DOHH2 (cell line): Measurements from ENCODE around the gene CELF5.
"Not testable (repeated sequence)": the region's sequence is repeated elsewhere in the genome, so short reads cannot be mapped to it uniquely, and the experiment has no call there.

ENCODE experiments used
- H3F3A ChIP-seq: fragments of 200-600 bp; sonication (generic), shearing (Covaris generic); 2 replicates; pipeline ENCODE4 v1.6.0; 2016; ENCODE audit warnings: antibody characterized with exemption, mild to moderate bottlenecking; ENCODE audit not compliant: control insufficient read depth, insufficient read depth
- H3K27ac ChIP-seq: fragments of 200-600 bp; sonication (generic); 2 replicates; pipeline ENCODE4 v1.5.1; 2014; ENCODE audit warnings: low read depth, mild to moderate bottlenecking, low read length, moderate library complexity
- H3K27me3 ChIP-seq: fragments of 200-600 bp; sonication (generic); 2 replicates; pipeline ENCODE4 v1.6.1; 2014; ENCODE audit warnings: mild to moderate bottlenecking, low read length, mixed read lengths; ENCODE audit not compliant: control insufficient read depth
- H3K36me3 ChIP-seq: fragments of 200-600 bp; sonication (generic); 2 replicates; pipeline ENCODE4 v1.6.1; 2014; ENCODE audit warnings: mild to moderate bottlenecking, low read length, moderate library complexity, mixed read lengths; ENCODE audit not compliant: control insufficient read depth
- H3K4me1 ChIP-seq: fragments of 200-600 bp; sonication (generic); 2 replicates; pipeline ENCODE4 v1.6.1; 2014; ENCODE audit warnings: mild to moderate bottlenecking, low read length, mixed read lengths; ENCODE audit not compliant: control insufficient read depth
- H3K4me2 ChIP-seq: fragments of 200-600 bp; sonication (generic); 2 replicates; pipeline ENCODE4 v1.6.0; 2014; ENCODE audit warnings: mild to moderate bottlenecking, low read length, moderate library complexity
- H3K4me3 ChIP-seq: fragments of 200-600 bp; sonication (generic); 2 replicates; pipeline ENCODE4 v1.5.1; 2014; ENCODE audit warnings: mild to moderate bottlenecking, low read length, mixed read lengths
- H3K79me2 ChIP-seq: fragments of 200-600 bp; sonication (generic); 2 replicates; pipeline ENCODE4 v1.6.1; 2014; ENCODE audit warnings: mild to moderate bottlenecking, low read length, mixed read lengths; ENCODE audit not compliant: control insufficient read depth
- H3K9me2 ChIP-seq: fragments of 200-600 bp; sonication (generic); replicated peaks from 2 replicates; pipeline ENCODE4 v1.6.1; 2014; ENCODE audit warnings: mild to moderate bottlenecking, low read length, mixed read lengths; ENCODE audit not compliant: control insufficient read depth
- H3K9me3 ChIP-seq: fragments of 200-600 bp; sonication (generic); 2 replicates; pipeline ENCODE4 v1.6.1; 2014; ENCODE audit warnings: antibody characterized with exemption, low read length, mixed read lengths; ENCODE audit not compliant: control insufficient read depth, insufficient read depth
- H4K20me1 ChIP-seq: fragments of 200-600 bp; sonication (generic); 2 replicates; pipeline ENCODE4 v1.6.0; 2014; ENCODE audit warnings: low read depth, mild to moderate bottlenecking, antibody characterized with exemption, low read length, moderate library complexity; ENCODE audit not compliant: control insufficient read depth, insufficient read depth
- EZH2phosphoT487 ChIP-seq: fragments of 200-600 bp; sonication (generic); IDR thresholded peaks from 2 replicates; pipeline ENCODE4 v1.6.1; 2017; ENCODE audit warnings: borderline replicate concordance, mild to moderate bottlenecking, antibody characterized with exemption, low read length, moderate library complexity, mixed read lengths
- TF ChIP-seq, protein P1 (sequence below): fragments of 200-600 bp; sonication (generic); IDR thresholded peaks from one replicate; pipeline ENCODE4 v1.5.1; 2014; ENCODE audit warnings: antibody characterized with exemption, mild to moderate bottlenecking, low read depth, low read length; ENCODE audit not compliant: poor library complexity, severe bottlenecking

The CELF5 gene

DNA sequence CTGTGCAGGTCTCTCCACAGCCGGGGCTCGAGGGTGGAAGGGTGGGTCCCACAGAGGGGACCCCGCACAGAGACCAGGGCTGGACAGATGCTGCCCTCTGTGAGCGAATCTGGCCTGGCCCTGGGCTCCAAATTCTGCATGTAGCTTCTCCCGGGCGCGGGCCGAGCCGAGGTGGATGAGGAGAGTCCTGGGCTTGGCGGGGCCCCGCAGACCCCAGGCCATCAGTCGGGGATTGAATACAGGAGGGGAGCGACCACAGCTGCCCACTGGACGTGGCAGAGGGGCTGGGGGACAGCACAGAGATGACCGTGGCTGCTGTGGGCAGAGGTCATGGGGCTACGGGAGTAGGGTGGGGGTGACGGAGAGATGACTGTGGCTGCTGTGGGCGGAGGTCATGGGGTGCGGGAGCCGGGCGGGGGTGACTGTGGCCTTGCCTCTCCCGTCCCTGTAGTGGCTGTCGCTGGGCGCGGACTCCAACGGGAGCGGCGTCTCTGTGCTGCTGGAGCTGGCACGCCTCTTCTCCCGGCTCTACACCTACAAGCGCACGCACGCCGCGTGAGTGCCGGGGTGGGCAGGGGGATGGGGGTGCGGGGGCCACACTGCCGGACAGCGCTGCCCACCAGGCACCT lies 23.3 kb upstream of the CELF5 start:
- no peaks in the 10 kb centered on the region for H3F3A ChIP-seq
- H3K4me2 ChIP-seq, result no peak overlapping the region
- no peak overlapping the region for H3K27ac ChIP-seq
- TF ChIP-seq, protein P1, sequence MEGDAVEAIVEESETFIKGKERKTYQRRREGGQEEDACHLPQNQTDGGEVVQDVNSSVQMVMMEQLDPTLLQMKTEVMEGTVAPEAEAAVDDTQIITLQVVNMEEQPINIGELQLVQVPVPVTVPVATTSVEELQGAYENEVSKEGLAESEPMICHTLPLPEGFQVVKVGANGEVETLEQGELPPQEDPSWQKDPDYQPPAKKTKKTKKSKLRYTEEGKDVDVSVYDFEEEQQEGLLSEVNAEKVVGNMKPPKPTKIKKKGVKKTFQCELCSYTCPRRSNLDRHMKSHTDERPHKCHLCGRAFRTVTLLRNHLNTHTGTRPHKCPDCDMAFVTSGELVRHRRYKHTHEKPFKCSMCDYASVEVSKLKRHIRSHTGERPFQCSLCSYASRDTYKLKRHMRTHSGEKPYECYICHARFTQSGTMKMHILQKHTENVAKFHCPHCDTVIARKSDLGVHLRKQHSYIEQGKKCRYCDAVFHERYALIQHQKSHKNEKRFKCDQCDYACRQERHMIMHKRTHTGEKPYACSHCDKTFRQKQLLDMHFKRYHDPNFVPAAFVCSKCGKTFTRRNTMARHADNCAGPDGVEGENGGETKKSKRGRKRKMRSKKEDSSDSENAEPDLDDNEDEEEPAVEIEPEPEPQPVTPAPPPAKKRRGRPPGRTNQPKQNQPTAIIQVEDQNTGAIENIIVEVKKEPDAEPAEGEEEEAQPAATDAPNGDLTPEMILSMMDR, result no peak
- no peak for TF ChIP-seq EZH2phosphoT487
- H3K27me3 ChIP-seq, result no peaks in the 10 kb centered on the region
- no peaks in the 10 kb centered on the region for H3K9me2 ChIP-seq
- H3K79me2 ChIP-seq, result no peaks in the 10 kb centered on the region
- H3K4me1 ChIP-seq, result no peaks in the 10 kb centered on the region
- no peaks in the 10 kb centered on the region for H3K9me3 ChIP-seq
- peaks cover 40% of the 10 kb centered on the region for H3K36me3 ChIP-seq
- no peaks in the 10 kb centered on the region for H4K20me1 ChIP-seq
- no peak overlapping the region for H3K4me3 ChIP-seq

DNA sequence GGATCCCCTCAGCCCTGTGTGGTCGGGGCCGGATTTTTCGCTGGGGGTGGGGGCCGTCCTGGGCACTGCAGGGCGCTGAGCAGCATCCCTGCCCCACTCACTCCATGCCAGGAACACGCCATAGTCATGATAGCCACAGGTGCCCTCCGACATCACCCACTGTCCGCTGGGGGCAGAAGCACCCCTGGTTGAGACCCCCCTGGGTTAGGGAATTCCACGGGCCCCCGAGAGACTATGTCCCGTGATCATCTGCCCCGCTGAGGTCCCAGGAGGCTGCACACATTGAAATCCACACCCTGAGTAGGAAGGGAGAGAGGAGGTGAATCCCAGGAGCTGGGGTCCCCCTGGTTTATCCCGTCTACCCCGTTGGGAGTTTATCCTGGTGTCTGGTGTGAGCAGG lies 22.6 kb upstream of the CELF5 start:
- H3K27ac ChIP-seq, result no peak overlapping the region
- no peaks in the 10 kb centered on the region for H3K27me3 ChIP-seq
- TF ChIP-seq, protein P1, result no peak
- no peak for TF ChIP-seq EZH2phosphoT487
- H3K4me2 ChIP-seq, result no peak overlapping the region
- H3F3A ChIP-seq, result no peaks in the 10 kb centered on the region
- H4K20me1 ChIP-seq, result no peaks in the 10 kb centered on the region
- no peaks in the 10 kb centered on the region for H3K4me1 ChIP-seq
- no peaks in the 10 kb centered on the region for H3K9me2 ChIP-seq
- no peaks in the 10 kb centered on the region for H3K9me3 ChIP-seq
- H3K79me2 ChIP-seq, result no peaks in the 10 kb centered on the region
- H3K36me3 ChIP-seq, result peaks cover 39% of the 10 kb centered on the region
- no peak overlapping the region for H3K4me3 ChIP-seq

DNA sequence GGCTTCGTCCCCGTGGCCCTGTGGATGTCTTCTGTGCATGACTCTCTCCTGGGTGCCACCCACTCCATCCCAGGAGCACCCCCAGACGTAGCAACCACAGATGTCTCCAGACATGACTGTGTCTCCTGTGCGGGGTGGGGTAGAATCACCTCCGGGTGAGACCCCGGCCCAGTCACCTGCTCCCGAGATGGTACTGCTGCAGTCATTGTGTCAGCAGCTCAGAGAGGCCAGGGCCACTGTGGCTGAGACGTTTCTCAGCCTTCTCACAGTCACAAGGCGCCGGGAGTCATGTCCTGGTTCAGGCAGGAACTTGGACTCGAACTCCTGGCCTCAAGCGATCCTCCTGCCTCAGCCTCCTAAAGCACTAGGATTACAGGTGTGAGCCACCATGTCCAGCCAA lies 22.1 kb upstream of the CELF5 start:
- H3K27me3 ChIP-seq, result no peaks in the 10 kb centered on the region
- H3K9me3 ChIP-seq, result no peaks in the 10 kb centered on the region
- no peaks in the 10 kb centered on the region for H3K9me2 ChIP-seq
- no peak overlapping the region for H3K4me3 ChIP-seq
- 0 out of 2 replicates have a peak, but pooled peaks cover 3% of the 10 kb centered on the region for H4K20me1 ChIP-seq
- no peaks in the 10 kb centered on the region for H3K79me2 ChIP-seq
- TF ChIP-seq EZH2phosphoT487, result no peak
- TF ChIP-seq, protein P1, result no peak
- H3K27ac ChIP-seq, result no peak overlapping the region
- no peaks in the 10 kb centered on the region for H3F3A ChIP-seq
- H3K36me3 ChIP-seq, result peaks cover 41% of the 10 kb centered on the region
- H3K4me1 ChIP-seq, result no peaks in the 10 kb centered on the region
- H3K4me2 ChIP-seq, result no peak overlapping the region

- not testable (repeated sequence) for H3K27me3 ChIP-seq, H3F3A ChIP-seq, H3K9me3 ChIP-seq, H3K9me2 ChIP-seq, H3K27ac ChIP-seq, H3K4me3 ChIP-seq, H3K4me2 ChIP-seq, H3K79me2 ChIP-seq, H4K20me1 ChIP-seq, H3K4me1 ChIP-seq
- peaks cover 47% of the 10 kb centered on the region for H3K36me3 ChIP-seq
Observed at GRCh38 chr19:3202895-3203294, 21.6 kb upstream of the CELF5 start.
